ENCODE measurements around the gene KANTR.

Gene KANTR

GRCh38 chrX:53126377-53126776 lies 32.4 kb downstream of the KANTR start:
- no peak for DNase-seq (ENCODE audit: low read depth)
- no peak for TF ChIP-seq CTCF (IDR thresholded peaks at IDR 0.05; ENCODE audit: low read depth, low read length, missing control alignments)
- H3K4me3 ChIP-seq (ENCODE audit: low read depth, low read length), result no peak overlapping the region
- in situ Hi-C loops (cut with HindIII; ENCODE audit: low sequenced_read_pairs), result no loop called here

- TF ChIP-seq CTCF (IDR thresholded peaks at IDR 0.05; ENCODE audit: low read depth, low read length, missing control alignments), result no peak
- in situ Hi-C loops (cut with HindIII; ENCODE audit: low sequenced_read_pairs), result no loop called here
- H3K4me3 ChIP-seq (ENCODE audit: low read depth, low read length), result no peak overlapping the region
- DNase-seq (ENCODE audit: low read depth), result no peak
These were observed 34.3 kb downstream of the KANTR start for GRCh38 chrX:53128097-53128749.

GRCh38 chrX:53133400-53133799 lies 39.5 kb downstream of the KANTR start:
- DNase-seq (ENCODE audit: low read depth), result no peak
- in situ Hi-C loops (cut with HindIII; ENCODE audit: low sequenced_read_pairs), result no loop called here
- no peak overlapping the region for H3K4me3 ChIP-seq (ENCODE audit: low read depth, low read length)
- TF ChIP-seq CTCF (IDR thresholded peaks at IDR 0.05; ENCODE audit: low read depth, low read length, missing control alignments), result no peak

GRCh38 chrX:53135581-53135980 lies 41.6 kb downstream of the KANTR start:
- in situ Hi-C loops (cut with HindIII; ENCODE audit: low sequenced_read_pairs), result no loop called here
- TF ChIP-seq CTCF (IDR thresholded peaks at IDR 0.05; ENCODE audit: low read depth, low read length, missing control alignments), result no peak

GRCh38 chrX:53153581-53153980 lies 59.6 kb downstream of the KANTR start:
- DNase-seq (ENCODE audit: low read depth), result no peak
- TF ChIP-seq CTCF (IDR thresholded peaks at IDR 0.05; ENCODE audit: low read depth, low read length, missing control alignments), result no peak
- no peak overlapping the region for H3K4me3 ChIP-seq (ENCODE audit: low read depth, low read length)
- in situ Hi-C loops (cut with HindIII; ENCODE audit: low sequenced_read_pairs), result no loop called here

More at GRCh38 chrX:53135581-53135980, 41.6 kb downstream of the KANTR start:
- no peak for DNase-seq (ENCODE audit: low read depth)
- no peak overlapping the region for H3K4me3 ChIP-seq (ENCODE audit: low read depth, low read length)

- no peak for TF ChIP-seq CTCF (IDR thresholded peaks at IDR 0.05; ENCODE audit: low read depth, low read length, missing control alignments)
- no peak for DNase-seq (ENCODE audit: low read depth)
- in situ Hi-C loops (cut with HindIII; ENCODE audit: low sequenced_read_pairs), result no loop called here
- no peak overlapping the region for H3K4me3 ChIP-seq (ENCODE audit: low read depth, low read length)
These were observed 61.7 kb downstream of the KANTR start for GRCh38 chrX:53155512-53156206.
